ENCODE results near the gene TRIM9. TPM values are rescaled to one million over a fixed set of nuclear protein-coding genes. Genes with fewer than 3 reads are reported as not detected.
A peak's percentile ranks its signal among the peaks of the same experiment; 100 is the strongest.
"Not testable (repeated sequence)": the region's sequence is repeated elsewhere in the genome, so short reads cannot be mapped to it uniquely, and the experiment has no call there.

TRIM9 gene
- polyA plus RNA-seq, 1 donor = 2.8 TPM

DNA sequence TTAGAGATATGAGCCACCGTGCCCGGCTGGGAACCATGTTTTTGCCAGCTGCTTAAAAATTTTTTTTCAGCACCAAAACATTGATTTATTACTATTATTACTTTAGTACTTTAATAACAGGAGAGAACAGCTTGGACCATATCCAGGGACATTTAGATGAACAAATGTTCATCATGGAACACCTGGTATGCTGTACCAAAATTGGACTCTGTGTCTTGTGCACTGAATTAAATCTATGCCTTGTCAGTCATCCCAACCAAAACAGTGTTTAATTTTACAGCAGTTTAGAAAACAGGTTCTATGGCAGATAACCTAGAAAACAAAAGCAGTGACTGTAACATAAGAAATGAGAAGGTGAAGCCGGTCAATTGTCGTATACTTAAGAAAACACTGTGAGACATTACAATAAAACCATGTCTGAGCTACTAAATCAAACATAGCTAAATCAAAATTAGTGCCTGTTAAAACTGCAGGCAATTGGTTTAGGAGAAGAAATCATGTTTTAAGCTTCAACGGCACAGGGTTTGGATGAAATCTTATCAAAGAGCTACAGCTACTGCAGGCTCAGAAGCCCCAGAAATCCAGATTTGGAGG, 92.4 kb downstream of the TRIM9 start:
- DNase-seq = peak; percentile 33

DNA sequence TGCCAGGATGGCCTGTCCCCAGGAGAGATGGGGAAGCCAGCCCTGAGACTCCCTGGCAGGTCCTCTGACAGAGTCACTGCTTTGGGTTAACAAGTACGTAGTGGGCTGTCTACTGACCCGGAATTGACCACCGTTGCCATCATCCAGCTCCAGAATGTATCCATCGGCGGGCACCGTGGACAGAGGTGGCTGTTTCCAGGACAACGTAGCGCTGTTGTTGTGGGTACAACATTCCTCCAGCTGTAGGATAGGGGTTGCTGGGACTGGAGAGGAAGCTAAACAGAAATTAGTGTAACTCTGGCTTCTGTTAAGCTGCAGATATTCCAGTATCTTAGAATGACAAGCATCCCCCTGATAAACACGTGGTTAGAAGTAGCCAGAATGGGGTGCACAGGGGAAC, 94.3 kb downstream of the TRIM9 start:
- no peak for DNase-seq

DNA sequence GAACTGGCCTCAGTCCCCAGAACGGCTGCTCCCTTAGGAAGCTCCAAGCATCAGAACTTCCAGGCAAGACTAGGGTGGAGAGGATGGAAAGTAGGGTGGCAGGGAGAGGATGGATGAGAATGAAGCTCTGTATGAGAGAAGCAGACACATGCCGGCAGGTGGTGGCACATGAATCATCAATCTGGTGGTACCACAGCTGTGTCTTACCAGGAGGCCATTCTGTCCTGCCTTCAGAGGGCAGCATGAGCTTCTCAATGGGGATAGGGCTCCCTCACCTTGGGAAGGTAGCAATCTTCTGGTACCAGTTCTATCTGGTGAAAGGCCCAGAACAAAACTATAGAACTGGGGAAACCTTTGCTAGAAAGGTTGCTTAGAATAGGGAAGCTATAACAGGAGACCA, 95.2 kb downstream of the TRIM9 start:
- no peak for DNase-seq

DNA sequence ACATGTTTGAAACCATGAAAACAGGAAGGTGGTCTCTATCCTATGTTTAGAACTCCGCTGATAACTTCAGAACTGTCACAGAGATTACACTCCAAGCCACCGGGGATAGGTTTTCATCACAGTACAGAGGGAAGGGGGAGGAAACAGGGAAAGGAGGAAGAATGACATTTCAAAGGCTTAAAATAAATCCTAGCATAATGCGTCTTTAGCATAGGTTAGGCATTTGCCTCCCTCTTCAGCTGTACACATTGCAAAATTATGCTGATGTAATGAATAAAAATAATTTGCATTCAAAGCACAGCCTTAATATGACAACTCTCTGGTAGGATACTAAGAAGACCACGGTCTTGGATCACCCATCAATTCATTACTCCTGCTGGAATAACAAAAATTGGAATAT, 96.3 kb downstream of the TRIM9 start:
- DNase-seq = no peak

DNA sequence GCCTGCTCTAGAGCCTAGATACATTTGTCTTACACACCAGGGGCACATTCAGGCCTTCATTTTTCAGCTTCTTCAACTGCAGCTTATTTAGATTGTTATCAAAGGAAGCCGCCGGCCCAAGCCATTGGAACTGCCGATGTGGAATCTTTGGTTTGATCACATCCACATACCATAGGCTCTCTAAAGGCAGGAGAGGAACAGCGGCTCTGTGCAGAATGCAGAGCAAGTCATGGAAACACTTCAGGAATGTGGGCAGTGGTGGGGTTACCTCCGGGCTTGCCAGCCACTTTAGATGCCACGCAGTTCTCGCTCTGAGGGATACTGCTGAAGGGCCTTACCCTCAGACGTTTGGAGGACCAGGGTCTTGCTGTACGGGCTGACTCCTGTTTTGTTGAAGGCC, 97.2 kb downstream of the TRIM9 start:
- DNase-seq = no peak

DNA sequence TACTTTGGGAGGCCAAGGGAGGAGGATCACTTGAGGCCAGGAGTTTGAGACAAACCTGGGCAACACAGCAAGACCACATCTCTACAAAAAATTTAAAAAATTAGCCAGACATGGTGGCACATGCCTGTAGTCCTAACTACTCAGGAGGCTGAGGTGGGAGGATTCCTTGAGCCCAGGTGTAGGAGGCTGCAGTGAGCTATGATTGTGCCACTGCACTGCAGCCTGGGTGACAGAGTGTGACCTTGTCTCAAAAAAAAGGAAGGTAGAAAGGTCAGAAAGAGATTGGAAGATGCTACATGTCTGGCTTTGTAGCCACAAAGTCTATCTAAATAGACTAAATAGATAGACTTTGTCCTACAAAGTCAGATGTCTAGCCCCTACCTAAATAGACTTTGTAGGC, 100.7 kb downstream of the TRIM9 start:
- not testable (repeated sequence) for DNase-seq

DNA sequence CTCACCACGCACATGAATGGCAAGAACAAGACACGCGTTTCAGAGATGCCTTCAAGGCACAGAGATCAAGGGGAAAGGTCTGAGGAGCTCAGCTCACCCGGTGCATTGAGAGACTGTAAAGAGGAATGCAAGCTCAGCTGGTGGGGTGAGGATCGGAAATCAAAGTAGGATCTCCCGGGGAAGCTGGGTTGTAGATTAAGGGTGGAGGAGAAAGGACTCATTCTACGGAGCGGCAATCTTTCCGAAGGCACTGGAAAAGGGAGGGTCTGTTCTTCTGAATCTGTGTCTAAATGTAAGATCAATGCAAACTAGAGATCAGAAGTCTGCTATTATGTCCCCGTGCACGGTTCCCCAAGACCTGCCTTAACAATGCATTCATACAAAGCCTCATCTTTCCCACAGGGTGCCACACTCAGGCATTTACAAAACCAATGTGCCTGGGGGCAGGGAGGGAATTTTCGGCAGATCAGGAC, 109.0 kb downstream of the TRIM9 start:
- DNase-seq = no peak

DNA sequence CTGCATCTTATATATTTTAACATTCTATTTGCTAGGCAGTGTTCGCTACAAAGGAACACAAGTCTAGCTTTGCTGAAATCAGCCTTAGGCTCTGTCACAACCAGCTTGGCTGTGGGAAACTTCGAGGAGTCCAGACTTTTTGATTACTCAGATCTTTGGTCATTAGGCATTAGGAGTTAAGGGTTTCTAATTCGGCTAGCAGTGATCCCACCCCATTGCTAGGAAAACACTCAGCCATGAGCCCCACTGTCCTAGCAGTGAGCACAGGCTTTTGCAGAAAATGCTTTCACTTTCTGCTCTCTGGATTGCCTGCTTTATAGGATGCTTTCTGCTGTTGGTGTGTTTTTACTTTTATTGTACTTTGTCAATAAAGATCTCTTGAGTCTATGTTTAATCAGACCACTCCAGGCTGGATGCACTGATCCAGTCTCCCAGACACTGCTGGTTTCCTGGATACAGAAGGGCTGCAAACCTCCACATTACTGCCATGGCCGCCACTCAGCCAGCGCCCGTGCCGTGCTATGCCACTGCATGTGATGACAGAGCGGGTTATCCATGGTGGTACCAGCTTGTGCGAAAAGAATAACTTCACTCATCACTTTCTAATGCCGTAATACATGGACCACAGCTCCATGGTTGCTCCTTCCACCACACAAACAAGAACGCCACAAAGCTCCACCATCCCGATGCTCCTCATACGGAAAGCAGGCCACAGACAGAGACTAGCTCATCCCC, 109.6 kb downstream of the TRIM9 start:
- no peak for DNase-seq

DNA sequence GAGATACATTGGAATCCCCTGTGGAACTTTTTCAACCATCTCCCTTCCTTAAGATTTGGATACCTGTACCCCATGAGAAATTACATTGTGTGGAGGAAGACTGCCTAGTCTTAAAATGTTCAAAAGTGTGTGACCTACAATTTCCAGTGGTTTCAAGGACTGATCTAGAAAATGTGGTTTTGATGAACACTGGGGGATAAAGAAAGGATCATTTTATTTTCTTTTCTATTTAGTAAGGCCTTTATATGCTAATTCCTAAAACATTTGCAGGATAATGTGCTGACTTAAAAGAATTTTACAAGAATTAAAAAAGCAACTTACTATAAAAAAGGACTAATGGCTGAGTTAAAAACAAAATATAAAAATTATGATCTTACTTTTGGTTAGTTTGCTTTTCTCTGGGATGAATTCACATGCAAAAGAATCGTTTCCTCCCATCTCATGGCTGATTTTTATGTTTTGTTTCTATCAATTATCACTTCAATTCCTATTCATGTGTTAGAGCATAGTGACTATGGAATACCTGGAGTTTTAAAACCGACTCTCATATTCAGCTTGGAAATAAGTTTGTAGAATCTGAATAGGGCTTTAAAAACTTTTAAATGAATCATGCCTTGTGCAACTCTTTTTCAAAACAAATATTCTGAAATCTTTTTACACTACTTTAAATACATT, 110.7 kb downstream of the TRIM9 start:
- DNase-seq = no peak

DNA sequence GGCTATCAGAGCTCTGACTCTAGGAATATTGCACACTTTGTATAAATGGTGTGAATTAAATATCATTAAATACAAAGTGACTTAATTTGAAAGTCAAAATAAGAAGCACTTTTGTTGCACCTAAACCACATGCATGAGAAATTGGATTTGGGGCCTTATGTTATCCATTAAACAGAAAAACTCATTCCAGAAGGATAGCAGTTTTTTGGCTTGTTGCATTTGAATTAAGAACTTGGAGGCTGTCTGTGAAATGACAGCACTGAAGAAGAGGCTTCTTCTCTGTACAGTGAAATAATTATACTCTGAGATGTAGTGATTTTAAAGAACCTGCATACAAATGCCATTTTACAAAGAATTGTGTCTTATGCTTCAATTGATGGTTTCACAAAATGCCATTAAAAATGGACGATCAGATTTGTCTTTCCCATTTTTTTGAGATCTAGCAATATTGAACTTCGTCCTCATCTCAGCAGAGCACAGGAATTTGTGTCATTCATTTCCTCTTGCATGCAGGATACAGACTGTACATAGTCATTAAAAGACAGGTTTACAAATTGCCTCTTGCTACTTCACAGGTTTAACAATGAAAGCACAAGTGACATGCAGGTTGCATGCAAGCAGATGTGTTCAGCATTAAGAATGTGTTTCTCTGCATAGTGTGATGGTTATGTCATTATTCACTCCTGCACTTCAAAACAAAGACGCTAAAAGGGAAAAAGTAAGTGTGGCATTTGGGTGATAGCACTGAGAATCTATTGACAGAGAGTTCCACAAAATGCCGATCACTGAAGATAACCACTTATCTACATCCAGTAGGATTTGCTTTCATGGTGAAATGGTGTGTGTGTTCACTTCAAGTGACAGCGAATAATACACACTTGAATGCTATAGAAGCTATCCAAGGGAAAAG, 114.7 kb downstream of the TRIM9 start:
- DNase-seq = no peak

DNA sequence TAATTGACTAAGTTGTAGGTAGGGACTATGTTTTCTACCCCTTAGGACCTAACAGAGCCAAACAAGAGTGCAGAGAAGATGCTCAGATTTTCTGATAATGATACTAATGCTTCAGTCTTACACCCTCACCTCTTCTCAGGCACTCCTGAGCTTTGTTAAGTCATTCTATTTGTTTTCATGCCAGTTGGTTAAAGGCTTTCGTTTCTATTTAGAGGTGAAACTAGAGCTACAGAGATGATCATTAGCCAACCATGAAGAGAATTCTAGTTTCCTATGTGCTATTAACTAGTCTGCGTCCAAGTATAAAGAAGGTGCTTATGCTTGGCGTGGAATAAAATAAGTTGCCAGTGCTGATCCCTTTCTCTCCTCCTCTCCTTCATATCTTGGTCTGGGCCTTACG, 116.0 kb downstream of the TRIM9 start:
- DNase-seq = no peak

DNA sequence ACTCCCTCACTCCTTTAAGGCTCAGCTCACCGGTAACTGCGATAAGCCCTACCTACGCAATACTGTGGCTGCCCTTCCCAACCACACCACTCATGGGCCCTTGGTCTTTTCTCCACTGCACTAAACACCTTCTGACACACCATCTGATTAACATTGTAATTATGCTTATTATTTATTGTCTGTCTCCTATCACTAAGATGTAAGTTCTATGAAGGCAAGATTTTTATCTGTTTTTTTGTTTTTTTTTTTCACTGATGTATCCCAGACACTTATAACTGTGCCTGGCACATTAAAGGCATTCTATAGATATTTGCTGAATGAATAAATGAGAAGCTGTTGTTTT, 116.4 kb downstream of the TRIM9 start:
- no peak for DNase-seq

DNA sequence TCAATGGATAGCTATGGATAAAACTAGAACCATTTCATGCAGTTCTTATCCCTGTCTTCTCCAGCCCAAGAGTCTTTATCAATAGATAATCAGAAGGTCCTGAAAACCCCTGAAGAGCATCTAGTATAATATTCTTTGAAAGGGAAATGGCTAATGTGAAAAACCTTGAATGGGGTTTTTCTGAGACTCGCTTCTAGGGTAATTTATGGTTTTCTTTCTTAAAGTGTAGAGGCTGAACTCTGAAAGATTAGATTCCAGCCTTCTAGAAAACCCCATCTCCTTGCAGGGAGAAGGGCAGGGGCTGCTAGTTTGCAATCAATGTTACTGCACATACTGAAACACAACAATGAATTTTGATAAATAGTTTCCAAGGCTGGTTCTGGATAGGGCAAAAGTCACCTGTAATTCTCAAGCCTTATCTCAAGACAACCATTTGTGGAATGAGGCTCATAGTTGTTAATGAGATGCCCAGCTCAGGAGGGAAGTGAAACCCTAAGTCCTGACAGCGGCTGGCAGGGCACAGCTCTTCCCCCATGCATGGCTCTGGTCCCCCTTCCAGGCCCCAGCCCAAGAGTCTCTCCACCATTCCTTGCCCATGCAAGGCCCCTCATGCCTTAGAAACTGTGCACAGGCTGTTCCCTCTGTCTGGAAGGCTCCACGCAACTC, 116.9 kb downstream of the TRIM9 start:
- DNase-seq = no peak

DNA sequence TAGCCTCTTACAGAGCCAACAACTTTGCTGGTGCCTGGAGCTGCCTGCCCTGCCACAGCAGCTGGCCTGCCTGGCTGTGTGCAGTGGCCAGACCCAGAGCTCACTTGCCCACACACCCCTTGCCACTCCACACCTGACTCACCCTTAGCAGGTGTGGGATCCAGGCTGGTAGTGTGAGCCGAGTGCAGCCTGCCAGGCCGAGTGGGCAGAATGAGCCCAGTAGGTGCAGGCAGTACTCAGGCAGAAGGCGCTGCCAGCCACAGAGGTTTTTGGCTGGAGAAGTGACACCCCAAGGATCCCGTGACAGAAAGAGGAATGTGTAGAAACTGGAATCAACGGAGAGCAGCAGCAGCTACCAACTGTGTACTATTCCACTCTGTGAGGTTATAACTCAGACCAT, 120.8 kb downstream of the TRIM9 start:
- DNase-seq = no peak

DNA sequence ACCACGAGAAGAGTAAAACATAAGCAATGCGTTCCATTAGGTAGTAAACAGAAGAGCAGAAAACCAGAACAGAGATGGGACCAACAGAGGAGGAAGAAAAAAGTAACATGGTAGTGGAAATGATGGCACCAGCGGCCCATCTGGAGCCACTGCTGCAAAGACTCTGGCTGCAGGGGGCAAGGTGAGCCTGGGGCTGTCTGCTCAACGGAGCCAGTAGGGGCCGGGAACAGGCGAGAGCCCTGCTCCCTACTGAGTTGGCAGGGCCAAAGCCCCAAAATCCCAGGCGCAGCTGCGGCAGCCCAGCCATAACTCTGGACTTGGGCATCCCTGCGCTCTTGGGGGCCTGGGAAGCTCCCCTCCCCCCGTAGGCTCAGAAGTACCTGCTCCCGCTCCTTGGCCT, 122.2 kb downstream of the TRIM9 start:
- DNase-seq = no peak

DNA sequence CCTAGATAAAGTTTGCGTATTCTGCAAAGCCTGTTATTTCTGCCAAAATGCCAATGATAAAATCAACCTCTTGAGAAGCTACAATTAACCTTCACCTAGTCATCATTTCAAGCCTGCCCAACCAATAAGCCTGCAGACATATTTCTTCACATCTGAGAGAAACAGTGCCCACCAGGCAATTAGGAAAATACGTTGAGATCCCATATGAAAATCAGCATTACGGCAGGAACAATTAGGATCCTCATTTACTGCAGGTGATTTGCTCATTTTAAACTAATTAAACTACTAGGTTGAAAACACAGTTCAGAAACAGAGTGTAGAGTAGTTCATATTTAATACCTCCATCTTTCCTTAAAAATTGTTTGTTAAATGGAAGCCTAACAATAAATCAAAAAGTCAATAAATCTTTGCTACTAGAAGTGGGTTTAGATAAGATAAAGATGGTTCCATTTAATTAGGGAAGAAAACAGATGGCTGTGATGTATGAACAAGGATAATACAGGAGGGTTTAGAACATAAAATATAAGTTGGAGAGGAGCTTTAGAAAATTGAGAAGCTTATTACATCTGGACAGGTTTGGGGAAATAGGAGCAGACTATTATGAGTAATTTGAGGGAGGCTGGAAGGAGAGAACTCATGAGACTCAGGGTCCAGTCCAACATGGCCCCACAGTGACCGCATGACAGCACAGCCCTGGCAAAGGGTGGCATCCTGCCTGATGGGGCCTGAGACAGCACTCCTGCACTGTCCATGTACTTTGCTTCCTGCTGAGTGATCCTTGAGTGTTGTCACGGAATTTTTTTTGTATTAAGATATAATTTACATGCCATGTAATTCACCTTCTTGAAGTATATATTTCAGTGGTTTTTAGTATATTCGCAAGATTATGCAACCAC, 123.8 kb downstream of the TRIM9 start:
- no peak for DNase-seq

DNA sequence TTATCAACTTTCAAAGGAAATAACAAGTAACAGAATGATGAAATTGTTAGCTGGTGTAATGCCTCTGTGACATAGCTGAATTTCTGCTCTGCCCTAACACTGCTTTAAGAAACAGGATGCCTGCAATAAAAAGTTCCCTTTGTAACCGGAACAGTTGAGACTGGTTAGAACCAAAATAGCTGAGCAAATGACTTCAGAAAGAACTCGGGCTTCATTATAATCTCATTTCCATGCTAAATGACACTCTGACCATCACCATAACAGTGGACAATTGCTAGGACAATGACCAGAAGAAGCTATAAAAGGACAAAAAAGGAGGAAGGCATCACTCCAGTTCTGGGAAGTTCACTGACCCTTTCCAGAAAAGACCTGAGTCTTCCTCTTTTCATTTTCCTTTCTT, 127.1 kb downstream of the TRIM9 start:
- DNase-seq = no peak

DNA sequence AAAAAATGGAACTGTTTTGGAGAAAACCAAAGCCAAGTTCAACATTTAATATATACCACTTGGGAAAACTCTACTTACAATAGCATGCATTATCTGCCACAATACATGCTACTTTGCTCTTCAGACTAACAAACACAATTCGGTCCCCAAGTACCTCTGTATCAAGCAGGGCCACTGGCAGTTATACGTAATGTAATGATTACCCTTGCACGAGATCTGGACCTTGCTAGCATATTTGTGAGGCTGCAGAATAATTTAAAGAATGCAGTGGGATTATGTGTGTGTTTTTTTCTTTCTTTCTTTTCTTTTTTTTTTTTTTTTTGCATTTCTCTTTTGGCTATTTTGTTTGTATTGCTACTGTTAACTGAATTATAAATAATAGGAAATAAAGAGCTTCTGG, 127.8 kb downstream of the TRIM9 start:
- no peak for DNase-seq

DNA sequence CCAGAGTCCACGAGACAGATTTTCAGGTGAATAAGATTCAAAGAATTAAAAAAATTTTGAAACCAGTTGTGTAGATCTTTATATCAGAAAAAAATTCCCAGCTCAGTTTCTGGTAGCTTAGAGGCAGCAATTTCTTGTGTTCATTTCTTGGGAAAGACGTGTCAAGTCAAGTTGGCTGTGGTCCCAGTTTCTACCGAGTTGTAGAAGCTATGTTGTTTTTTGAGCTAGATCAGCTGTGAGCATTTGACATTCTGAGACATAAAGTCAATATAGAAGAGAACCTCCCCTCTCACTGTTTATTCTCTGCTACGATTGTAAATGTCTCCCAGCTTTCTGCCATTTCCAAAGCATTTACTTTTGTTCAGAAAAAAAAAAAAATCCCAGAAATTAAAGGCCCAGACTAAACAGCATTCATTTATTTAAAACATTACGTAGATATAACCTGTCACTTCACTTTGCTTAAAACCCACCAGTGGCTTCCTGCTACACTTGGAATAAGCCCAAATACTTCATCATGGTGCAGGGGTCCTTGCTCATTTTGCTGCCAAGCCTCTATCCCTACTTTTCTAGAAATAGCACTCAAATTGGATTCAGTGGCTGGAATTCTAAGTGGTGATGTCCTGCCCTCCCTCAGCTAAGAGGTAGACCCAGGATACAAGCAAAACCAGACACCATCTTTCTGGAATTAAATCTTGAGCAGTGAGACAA, 130.1 kb downstream of the TRIM9 start:
- peak; percentile 93 for DNase-seq

DNA sequence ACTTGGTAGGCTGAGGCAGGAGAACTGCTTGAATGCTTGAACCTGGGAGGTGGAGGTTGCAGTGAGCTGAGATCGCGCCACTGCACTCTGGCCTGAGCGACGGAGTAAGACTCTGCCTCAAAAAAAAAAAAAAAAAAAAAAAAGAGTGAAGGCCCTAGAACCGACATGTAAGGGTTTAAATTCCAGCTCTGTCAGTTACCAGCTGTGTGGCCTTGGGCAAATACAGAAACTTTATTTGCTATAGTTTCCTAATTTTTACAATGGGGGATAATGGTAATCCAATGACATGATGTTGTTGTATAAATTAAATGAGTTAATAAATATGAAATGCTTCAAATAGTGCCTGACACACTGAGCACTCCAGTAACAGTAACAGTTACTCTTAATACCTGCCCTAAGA, 131.0 kb downstream of the TRIM9 start:
- no peak for DNase-seq
